ENCODE measurements around the gene REX1BD.

DNA sequence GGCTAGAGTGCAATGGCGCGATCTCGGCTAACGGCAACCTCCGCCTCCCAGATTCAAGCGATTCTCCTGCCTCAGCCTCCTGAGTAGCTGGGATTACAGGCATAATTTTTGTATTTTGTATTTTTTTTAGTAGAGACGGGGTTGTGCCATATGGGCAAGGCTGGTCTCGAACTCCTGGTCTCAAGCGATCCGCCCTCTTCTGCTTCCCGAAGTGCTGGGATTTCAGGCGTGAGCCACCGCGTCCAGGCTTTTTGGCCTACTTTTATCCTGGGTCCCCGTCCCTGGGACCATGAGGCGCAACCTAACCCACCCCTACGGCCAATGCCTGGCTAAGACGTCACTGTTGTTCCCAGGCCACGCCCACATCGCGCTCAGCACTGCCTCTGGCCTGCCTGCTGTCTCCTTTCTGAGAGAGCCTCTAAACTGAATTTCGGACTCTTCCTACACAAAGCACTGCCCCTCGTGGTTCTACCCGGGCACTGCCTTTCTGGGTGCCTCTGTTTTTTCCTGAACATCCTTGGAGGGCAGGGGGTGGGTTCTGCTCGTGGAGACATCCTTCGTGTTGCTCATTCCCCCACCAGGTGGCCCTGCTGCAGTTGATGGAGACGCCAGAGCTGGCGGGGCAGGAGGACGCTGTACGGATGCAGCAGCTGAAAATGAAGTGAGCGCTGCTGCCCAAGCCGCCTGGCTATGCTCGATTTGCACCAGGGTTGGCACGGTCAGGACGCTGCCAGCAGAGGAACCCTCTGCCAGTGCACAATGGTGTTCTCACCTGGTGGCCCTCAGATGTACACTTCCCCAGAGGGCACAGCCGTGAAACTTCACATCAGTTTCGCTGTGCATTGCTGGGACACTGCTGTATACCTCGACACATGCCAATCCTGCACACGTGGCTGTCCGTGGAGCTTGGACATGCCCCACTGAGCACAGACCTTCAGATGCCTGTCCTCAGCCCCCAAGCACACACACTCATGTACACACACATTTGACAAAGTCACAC lies 2.0 kb downstream of the REX1BD start:
- TF ChIP-seq CTCF (IDR thresholded peaks at IDR 0.05; ENCODE audit: insufficient read depth, low read depth, low read length) (peak; percentile 45), EZH2 (IDR thresholded peaks at IDR 0.05; ENCODE audit: insufficient read depth, low read length) (no peak)

Measured in astrocyte (in vitro differentiated cells and primary cell).